Skeletal muscle cell (primary cell): ENCODE measurements around the gene RBM44.
"Not testable (repeated sequence)": the region's sequence is repeated elsewhere in the genome, so short reads cannot be mapped to it uniquely, and the experiment has no call there.

Experiments used
- DNase-seq: peaks from one replicate; pipeline ENCODE4 v3.0.0-alpha.2; 2010; ENCODE audit warnings: low read depth
- H3K4me3 ChIP-seq: 2 replicates; pipeline ENCODE4 v1.5.1; 2011; ENCODE audit warnings: low read depth, mild to moderate bottlenecking, control low read depth, low read length, moderate library complexity

The RBM44 gene, protein sequence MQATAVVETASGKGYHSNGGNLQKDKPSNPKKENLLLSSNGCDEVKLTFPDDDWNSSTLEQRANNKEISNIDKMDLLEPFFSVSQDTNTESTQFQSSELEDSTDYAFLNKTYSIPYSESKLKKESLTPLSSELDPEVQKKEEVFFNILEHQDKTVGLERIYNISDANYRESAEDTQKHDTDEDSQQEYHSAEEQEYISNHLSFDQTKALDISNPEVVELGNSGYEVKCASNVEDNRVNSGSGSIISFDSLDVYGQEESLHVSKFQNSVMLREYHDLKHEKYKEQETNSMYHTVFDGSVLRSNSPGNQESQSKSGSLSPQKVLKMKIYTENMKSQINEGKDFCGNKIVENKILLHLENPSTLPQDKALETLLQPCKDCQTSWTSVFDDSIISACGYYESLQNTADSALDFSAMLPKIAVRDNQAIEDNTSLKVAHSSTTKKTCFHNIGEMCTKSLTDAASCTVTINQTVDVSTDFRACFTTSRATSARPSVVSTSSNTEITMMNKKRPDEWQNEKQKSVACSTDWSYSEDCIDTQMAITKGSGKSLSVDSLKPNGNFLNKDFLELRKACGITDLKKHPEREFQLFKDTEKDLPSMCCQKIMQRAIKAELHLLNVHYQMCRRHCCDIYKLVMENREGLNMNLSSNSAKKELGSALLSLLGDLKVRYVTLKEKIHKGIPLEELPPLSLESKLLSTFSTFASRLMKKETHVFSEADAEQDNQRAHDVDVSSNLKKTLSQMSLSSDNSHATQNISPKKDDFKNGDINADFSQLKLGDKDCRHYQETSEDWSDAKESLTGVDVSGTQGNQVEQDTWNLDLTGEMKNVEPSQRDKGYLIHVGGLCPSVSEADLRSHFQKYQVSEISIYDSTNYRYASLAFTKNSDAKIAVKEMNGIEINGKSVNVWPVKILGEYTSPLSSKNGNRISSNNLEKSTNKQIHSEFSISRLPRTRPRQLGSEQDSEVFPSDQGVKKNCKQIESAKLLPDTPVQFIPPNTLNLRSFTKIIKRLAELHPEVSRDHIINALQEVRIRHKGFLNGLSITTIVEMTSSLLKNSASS

DNA sequence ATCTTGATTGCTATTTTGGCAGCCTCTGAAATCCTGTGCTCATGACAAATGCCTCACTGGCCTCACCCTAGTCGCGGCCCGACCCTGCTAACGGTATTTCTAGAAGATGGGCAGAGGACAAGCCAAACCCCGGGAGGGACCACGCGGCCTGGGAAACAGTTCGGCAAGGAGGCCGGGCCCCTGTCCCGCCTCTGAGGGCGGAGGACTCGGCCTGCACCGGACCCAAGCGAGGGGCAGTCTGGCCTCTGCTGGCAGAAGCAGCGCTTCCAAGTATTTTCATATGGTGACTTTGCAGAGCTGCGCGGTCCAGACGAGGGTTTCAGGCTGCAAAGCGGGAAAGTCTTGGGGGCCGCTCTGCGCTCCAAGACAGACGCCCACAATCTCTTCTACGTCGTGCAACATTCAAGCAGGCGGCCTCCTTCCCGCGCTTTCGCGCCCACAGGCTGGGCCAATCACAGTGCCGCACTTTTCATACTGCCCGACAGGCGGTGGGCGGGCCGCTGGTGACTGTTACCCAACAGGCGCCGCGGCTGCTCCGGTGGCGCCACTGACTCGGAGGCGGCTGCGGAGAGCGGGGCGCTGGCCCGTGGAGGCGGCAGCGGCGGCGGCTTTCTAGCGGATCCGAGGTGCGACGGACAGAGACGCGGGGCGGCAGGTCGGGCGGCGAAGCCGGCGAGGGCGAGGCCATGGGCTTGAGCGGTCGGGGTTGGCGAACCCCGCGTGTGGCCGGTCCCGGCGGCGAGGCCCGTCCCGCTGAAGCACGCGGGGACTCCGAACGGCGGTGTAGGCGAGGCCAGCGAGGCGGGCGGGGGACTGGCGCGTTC lies at the start of gene RBM44:
RBM44 (plus strand) TSS at position 544 of the 824 bp plus-strand sequence. CDS start 14,831 bp downstream, outside the sequence.
- DNase-seq: no peak
- H3K4me3 ChIP-seq: no peak within 1 kb of the TSS

DNA sequence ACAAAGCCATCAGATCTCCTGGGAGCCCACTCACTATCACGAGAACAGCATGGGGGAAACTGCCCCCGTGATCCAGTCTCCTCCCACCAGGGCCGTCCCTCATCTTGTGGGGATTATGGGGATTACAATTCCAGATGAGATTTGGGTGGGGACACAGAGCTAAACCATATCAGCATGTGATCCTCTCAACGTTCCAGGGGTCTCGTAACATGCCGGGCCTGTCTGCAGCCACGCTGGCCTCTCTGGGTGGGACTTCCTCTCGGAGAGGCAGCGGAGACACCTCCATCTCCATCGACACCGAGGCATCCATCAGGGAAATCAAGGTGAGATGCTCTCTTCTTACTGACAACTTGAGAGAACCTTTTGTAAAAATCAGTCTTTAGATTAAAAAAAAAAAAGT lies 49.6 kb upstream of the RBM44 start:
- no peak overlapping the region for H3K4me3 ChIP-seq
- DNase-seq: no peak

DNA sequence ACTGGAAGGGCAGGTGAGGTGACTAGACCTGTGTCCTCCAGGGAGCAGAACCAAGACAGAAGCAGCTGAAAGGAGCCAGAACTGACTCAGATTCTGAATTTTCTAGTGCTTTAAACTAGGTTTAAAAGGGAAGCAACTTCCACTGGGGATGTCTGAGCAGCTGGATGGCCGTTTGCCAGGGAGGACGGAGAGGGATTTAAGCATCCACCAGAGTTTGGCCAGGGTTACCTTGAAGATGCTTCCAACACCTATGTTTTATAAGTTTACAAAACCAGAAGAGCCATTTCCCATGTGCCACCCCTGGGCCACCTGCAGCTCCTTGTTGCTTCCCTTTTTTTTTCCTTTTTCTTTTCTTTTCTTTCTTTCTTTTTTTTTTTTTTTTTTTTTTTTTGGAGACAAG lies 48.6 kb upstream of the RBM44 start:
- H3K4me3 ChIP-seq: no peak overlapping the region
- DNase-seq: no peak

DNA sequence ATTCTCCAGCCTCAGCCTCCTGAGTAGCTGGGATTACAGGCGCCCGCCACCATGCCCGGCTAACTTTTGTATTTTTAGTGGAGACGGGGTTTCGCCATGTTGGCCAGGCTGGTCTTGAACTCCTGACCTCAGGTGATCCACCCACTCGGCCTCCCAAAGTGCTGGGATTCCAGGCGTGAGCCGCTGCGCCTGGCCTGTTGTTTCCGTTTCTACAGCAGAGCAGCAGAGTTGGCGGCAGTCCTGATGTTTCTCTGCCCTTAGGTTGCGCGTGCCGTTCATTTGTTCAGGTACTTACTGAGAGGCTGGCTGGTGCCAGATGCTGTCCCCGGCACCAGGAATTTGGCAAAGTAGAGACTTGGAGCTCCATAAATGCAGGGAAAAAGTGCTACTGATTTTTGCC lies 48.1 kb upstream of the RBM44 start:
- not testable (repeated sequence) for H3K4me3 ChIP-seq, DNase-seq

DNA sequence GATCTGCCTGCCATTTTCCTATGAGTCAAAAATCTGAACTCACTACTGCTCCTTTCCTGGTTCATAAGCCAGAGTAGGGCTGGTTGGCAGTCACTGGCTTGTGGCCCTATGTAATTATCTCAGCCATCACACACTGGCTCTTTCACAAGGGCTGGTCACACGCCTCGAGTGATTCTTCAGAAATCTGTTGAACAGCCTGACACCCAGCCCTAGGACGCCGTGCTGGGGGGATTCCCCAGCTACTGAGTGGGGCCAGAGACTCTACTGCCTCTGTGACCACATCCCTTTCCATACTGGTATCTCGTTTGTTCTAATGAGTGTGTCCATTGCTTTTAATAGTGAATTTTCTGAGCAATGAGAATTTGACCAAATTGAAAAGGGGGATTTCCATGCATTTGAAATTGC lies 45.8 kb upstream of the RBM44 start:
- H3K4me3 ChIP-seq: no peak overlapping the region
- no peak for DNase-seq

DNA sequence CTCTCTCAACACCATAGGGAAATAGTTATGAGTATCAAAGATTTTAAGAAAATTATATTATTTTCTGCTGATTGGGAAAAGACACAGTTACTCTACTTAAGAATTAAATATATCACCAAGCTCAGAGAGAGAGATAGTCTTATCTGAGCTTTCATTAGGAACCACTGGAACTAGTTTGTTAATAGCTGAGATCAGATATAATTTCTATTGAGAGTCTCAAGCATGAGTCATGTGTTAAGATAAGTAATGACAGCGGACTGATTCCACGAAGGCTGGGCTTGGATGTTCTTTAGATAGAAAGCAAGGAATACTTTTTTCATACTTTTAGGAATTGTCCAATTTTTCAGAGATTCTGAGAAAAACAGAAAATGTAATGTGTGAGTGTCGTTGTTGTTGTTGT lies 44.4 kb upstream of the RBM44 start:
- DNase-seq: no peak
- no peak overlapping the region for H3K4me3 ChIP-seq

DNA sequence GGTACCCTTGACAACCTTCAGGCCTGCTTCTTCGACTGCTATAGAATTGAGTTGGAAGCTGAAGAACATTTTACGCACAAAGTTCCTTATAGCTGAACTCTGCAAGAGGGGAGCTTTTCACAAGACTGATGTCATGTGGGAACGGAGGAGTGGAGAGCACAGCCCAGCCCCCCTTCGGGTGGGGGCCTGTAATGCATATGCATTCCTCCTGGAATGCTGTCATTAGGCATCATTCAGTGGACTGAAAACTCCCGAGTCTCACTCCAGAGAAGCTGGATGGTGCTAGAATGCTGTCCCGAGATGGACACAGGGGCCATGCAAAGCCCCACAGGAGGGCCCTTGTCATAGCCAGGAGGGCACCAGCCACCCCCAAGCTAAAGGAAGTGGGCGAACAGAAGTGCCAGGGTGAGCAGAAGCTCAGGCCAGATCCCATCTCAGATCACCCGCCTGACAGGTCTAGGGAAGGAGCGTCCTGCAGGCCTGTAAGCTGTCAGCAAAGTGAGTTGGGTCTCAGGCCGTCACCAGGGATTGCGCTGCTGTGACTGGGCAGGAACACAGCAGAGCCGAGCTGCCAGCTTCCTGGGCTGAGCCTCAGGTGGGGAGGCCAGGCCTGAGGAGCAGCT lies 43.8 kb upstream of the RBM44 start:
- no peak for DNase-seq
- no peak overlapping the region for H3K4me3 ChIP-seq

DNA sequence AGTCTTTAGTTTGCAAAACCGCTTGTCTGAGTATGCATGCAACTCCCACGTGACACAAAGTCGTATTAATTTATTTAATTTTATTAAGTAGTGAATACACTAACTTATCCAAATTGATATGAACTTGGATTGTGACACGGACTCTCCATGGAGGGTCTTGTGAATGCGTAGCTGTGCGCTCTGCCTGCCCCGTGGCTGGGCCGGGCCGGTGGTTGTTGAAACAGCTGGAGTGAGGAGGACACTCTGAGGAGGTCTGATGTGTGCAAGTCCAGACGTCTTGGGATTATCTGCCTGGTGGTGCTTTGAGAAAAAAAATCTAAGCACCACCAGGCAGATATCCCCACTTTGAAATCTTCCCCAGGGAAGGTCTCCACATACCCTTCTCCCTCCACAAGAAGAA lies 41.0 kb upstream of the RBM44 start:
- no peak for DNase-seq
- no peak overlapping the region for H3K4me3 ChIP-seq

DNA sequence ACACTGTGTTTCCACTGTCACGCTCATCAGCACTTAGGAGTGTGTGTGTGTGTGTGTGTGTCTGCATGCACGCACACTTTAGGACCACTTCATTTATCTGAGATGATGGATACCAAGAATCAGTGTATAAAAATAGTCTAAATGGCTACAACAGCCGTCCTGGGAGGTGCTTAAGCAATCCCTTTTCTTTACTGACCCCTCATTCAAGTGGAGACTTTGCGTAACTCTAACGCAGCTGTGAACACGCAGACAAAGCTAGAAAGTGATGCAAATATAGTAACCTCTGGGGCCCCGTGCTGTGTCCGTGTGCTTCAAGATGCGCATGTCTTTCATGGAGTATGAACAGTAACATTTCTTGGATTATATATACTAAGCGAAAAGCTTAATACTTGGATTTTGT lies 40.4 kb upstream of the RBM44 start:
- DNase-seq: no peak
- no peak overlapping the region for H3K4me3 ChIP-seq

DNA sequence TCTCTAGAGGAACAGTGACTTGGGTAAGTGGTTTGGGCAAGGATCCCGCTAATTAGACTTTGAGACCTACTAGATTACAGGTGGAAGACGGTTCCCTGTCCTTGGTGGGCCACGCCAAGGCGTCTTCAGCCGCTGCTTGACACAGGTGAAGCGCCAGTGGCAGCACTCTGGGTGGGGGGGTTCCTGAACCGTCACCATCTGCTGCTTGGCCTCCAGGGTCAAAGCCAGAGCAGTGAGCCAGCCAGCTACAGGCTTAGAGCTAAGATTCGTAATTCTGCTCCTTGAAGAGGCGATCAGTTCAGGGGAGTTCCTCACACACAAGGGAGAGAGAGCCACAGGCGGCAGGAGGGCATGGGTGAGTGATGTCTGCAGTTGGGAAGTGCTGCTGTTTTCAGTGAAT lies 39.4 kb upstream of the RBM44 start:
- no peak overlapping the region for H3K4me3 ChIP-seq
- DNase-seq: no peak

DNA sequence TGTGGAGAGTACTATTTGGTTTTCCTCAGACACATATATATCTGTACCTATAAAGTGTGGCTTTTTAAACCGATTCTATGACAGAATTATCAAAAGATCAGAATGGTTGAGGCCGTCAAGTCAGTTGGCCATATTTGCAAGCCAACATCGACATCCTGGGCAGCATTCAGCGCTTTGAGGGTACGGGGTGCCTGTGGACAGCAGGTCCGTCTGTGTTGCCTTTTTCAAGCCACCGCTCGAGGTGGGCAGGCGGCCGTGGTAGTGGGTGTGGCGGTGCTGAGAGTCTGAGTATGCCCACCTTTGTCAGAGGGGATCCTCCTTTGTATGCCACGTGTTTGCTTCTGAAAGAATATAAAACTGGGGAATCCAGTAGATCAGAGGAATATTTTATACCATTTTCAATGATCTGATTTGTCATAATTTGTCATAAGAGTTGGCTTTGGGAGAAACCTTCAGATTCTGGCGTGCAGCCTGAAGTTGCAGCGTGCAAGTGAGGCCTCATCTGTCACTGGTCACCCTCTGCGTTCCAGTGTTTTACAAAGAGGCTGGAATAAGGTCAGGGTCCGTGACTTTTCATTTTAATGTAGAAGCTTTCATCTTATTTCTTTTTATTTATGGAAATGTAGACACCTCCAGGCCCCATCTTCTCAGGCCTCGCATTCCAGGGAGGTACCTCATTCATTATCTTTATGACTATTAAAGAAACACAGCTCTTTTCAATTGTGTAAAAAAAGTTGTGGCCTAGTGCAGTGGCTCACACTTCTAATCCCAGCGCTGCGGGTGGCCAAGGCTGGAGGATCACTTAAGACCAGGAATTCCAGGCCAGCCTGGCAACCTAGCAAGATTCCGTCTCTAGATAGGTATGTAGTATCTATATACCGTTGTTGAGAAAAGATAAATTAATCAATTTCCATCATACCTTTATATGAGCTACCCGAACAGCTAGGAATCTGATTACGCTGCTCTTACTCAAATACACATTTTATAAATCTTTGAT lies 37.8 kb upstream of the RBM44 start:
- no peak for DNase-seq

DNA sequence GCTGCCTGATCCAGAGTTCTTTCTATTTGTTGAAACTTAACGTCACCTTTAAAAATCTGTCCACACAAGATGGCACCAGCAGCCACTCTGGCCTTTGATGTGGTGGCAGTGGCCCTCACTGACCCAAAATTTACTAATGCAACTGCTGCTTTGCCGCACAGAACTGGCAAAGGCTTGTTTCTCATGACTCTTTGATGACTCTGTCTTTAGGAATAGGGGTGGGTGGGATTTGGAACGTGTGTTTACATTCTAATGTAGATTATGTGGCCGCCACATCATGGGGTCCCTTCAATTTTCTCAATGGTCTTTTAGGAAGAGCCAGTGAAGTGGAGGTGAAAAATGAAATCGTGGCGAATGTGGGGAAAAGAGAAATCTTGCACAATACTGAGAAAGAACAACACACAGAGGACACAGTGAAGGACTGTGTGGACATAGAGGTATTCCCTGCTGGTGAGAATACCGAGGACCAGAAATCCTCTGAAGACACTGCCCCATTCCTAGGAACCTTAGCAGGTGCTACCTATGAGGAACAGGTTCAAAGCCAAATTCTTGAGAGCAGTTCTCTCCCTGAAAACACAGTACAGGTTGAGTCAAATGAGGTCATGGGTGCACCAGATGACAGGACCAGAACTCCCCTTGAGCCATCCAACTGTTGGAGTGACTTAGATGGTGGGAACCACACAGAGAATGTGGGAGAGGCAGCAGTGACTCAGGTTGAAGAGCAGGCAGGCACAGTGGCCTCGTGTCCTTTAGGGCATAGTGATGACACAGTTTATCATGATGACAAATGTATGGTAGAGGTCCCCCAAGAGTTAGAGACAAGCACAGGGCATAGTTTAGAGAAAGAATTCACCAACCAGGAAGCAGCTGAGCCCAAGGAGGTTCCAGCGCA lies 36.0 kb upstream of the RBM44 start:
- peak; percentile 33 for DNase-seq
- not testable (repeated sequence) for H3K4me3 ChIP-seq

More for the DNA sequence above, 37.8 kb upstream of the RBM44 start:
- no peak overlapping the region for H3K4me3 ChIP-seq

DNA sequence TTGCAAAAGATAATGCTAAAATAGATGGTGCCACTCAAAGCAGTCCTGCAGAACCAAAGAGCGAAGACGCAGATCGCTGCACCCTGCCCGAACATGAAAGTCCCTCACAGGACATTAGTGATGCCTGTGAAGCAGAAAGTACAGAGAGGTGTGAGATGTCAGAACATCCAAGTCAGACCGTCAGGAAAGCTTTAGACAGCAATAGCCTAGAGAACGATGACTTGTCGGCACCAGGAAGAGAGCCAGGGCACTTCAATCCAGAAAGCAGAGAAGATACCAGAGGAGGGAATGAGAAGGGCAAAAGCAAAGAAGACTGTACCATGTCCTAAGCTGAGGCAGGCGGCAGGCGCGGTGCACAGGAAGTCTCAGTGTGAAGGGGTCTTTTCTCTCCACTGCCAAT lies 34.8 kb upstream of the RBM44 start:
- no peak for DNase-seq
- H3K4me3 ChIP-seq: no peak overlapping the region

DNA sequence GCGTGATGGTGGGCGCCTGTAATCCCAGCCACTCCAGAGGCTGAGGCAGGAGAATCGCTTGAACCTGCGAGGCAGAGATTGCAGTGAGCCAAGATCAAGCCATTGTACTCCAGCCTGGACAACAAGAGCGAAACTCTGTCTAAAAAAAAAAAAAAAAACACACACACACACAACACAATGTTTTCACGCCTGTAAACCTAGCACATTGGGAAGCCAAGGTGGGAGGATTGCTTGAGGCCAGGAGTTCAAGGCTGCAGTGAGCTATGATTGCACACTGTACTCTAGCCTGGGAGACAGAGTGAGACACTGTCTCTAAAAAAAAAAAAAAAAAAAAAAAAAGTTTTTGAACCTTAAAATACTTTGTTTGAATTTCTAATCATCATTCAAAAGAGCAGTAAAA lies 33.5 kb upstream of the RBM44 start:
- H3K4me3 ChIP-seq, DNase-seq: not testable (repeated sequence)

DNA sequence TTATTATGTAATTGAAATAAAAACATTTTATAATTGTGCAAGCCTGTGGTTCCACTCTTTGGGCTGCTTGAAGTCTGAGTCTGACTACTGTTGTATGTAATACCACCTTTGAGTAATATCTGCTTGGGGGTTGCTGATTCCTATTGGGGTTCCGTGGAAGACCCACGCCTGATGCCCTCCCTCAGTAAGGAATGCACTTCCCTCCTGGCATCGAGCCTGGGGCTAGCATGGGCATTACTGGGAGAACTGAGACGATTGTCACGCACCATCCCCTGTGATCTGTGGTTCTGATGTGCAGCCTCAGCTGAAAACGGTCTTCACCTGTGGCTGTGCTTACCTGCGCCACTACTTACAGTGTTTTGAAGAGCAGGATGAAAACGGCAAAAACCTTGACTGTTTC lies 32.7 kb upstream of the RBM44 start:
- no peak for DNase-seq
- no peak overlapping the region for H3K4me3 ChIP-seq

DNA sequence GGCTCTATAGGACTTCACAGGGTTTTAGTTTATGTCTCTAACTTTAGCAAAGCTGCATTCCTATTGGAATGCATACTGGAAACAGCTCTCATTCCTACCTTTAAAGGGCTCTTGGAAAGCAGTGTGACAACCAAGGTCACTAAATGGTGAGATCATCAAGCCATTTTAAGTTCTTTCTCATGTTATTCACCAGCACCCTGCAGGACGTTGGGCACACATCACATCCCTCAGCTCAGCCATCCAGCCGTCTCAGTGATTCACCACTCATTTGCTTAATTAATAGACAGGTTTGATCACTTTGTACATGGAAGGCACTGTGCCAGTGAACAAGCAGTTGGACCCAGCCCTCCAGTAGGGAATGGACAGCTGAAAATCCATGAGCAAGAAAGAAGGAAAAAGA lies 32.2 kb upstream of the RBM44 start:
- H3K4me3 ChIP-seq: no peak overlapping the region
- DNase-seq: peak; percentile 10

DNA sequence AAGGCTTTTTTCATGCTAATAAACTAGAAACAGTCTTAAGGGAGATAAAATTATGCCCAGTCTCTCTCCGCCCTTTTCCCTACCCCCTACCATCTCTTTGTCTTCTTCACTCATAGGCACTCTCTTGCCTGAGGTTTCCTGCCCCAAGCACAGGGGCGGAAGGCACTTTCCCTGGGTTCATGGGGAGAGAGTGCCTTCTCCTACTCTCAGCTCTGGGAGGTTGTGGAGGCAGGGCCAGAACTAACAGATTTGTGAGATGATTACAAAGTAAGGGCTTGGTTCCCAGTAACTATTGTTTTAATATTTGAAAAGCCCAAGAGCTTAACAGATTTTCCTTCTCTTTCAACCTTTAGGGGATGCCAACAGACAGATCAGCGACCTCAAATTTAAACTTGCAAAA lies 26.1 kb upstream of the RBM44 start:
- no peak overlapping the region for H3K4me3 ChIP-seq
- no peak for DNase-seq
